ENCODE data around the gene CNTNAP4. TPM values are rescaled to one million over a fixed set of nuclear protein-coding genes. Genes with fewer than 3 reads are reported as not detected.

Gene CNTNAP4
- polyA plus RNA-seq, 1 of the 3 experiments (the other 2 are of a cell fraction): not detected

- H3K27ac ChIP-seq (ENCODE audit: low read depth in 2 of 2, low read length in 1 of 2): no peak overlapping the region
- ChIA-PET CTCF (no interaction called here), POLR2A (no interaction called here)
- TF ChIP-seq FOSL2 (IDR thresholded peaks at IDR 0.05; ENCODE audit: borderline replicate concordance, low read depth) (no peak), JUND (IDR thresholded peaks at IDR 0.05) (no peak), GATA2 (CRISPR knock-in tag; IDR thresholded peaks at IDR 0.05) (no peak), TCF12 (IDR thresholded peaks at IDR 0.05) (no peak)
- H3K4me3 ChIP-seq (ENCODE audit: low read depth in 2 of 2, low read length in 1 of 2): no peak overlapping the region
- H3F3A ChIP-seq (replicated peaks; ENCODE audit: insufficient read depth): no peaks in the 10 kb centered on the region
- no peak overlapping the region for H3K9ac ChIP-seq
- H3K9me3 ChIP-seq: no peaks in the 10 kb centered on the region
- no peak overlapping the region for H3K4me2 ChIP-seq
- H4K20me1 ChIP-seq (ENCODE audit: insufficient read depth): no peaks in the 10 kb centered on the region
- no peaks in the 10 kb centered on the region for H3K79me2 ChIP-seq (ENCODE audit: insufficient read depth)
- H3K36me3 ChIP-seq (replicated peaks in 1 of 2; ENCODE audit: control insufficient read depth in 1 of 2, insufficient read depth in 2 of 2, low read length in 1 of 2): no peaks in the 10 kb centered on the region
- 47% methylated on average over 3 of the region's 3 CpGs for WGBS (ENCODE audit: low lambda C conversion rate)
- H3K9me2 ChIP-seq: no peaks in the 10 kb centered on the region
- H3K4me1 ChIP-seq (ENCODE audit: control insufficient read depth in 1 of 2, insufficient read depth in 2 of 2, low read depth in 1 of 2, low read length in 1 of 2): peaks cover 0 to 2% of the 10 kb centered on the region in 2 experiments; a peak in 1 of 4 replicates
- H3K27me3 ChIP-seq (ENCODE audit: insufficient read depth): no peaks in the 10 kb centered on the region
- no peak for DNase-seq
- H2AFZ ChIP-seq (ENCODE audit: low read depth): no peak overlapping the region
Measured at GRCh38 chr16:76346210-76346609, 69.0 kb downstream of the CNTNAP4 start.

- no peaks in the 10 kb centered on the region for H3K9me2 ChIP-seq
- ChIA-PET POLR2A (no interaction called here), CTCF (interaction anchor here (0.7 kb wide), 1 partner anchor 302 kb away, joined by 3 read pairs; no protein-coding TSS in a partner anchor)
- no peaks in the 10 kb centered on the region for H3K9me3 ChIP-seq
- H4K20me1 ChIP-seq (ENCODE audit: insufficient read depth): no peaks in the 10 kb centered on the region
- no peak overlapping the region for H3K4me3 ChIP-seq (ENCODE audit: low read depth in 2 of 2, low read length in 1 of 2)
- H3K4me2 ChIP-seq: no peak overlapping the region
- H3K79me2 ChIP-seq (ENCODE audit: insufficient read depth): no peaks in the 10 kb centered on the region
- H3F3A ChIP-seq (replicated peaks; ENCODE audit: insufficient read depth): no peaks in the 10 kb centered on the region
- no peaks in the 10 kb centered on the region for H3K4me1 ChIP-seq (ENCODE audit: control insufficient read depth in 1 of 2, insufficient read depth in 2 of 2, low read depth in 1 of 2, low read length in 1 of 2)
- H3K36me3 ChIP-seq (replicated peaks in 1 of 2; ENCODE audit: control insufficient read depth in 1 of 2, insufficient read depth in 2 of 2, low read length in 1 of 2): no peaks in the 10 kb centered on the region
- H2AFZ ChIP-seq (ENCODE audit: low read depth): no peak overlapping the region
- no peak for TF ChIP-seq TAF1 (IDR thresholded peaks at IDR 0.05; ENCODE audit: borderline replicate concordance, low read depth, low read length)
- no peak for TF ChIP-seq FOXJ3 (CRISPR knock-in tag; IDR thresholded peaks at IDR 0.05)
- no peak for TF ChIP-seq RXRA (IDR thresholded peaks at IDR 0.05; ENCODE audit: borderline replicate concordance, low read depth)
- TF ChIP-seq PBX3 (IDR thresholded peaks at IDR 0.05): no peak
- TF ChIP-seq, protein P1, sequence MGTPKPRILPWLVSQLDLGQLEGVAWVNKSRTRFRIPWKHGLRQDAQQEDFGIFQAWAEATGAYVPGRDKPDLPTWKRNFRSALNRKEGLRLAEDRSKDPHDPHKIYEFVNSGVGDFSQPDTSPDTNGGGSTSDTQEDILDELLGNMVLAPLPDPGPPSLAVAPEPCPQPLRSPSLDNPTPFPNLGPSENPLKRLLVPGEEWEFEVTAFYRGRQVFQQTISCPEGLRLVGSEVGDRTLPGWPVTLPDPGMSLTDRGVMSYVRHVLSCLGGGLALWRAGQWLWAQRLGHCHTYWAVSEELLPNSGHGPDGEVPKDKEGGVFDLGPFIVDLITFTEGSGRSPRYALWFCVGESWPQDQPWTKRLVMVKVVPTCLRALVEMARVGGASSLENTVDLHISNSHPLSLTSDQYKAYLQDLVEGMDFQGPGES (IDR thresholded peaks at IDR 0.05; ENCODE audit: low read depth, low read length): no peak
- TF ChIP-seq MAX (IDR thresholded peaks at IDR 0.05; ENCODE audit: low read depth): no peak
- no peak for TF ChIP-seq SMC3 (IDR thresholded peaks at IDR 0.05; ENCODE audit: low read depth, low read length)
- TF ChIP-seq SIN3A (IDR thresholded peaks at IDR 0.05; ENCODE audit: borderline replicate concordance, low read depth, low read length): no peak
- TF ChIP-seq TCF12 (IDR thresholded peaks at IDR 0.05): no peak
- TF ChIP-seq TEAD4 (IDR thresholded peaks at IDR 0.05; ENCODE audit: borderline replicate concordance, insufficient read depth): no peak
- no peak for TF ChIP-seq NFIC (IDR thresholded peaks at IDR 0.05; ENCODE audit: borderline replicate concordance)
- TF ChIP-seq FOSL2 (IDR thresholded peaks at IDR 0.05; ENCODE audit: borderline replicate concordance, low read depth): no peak
- TF ChIP-seq ELF1 (IDR thresholded peaks at IDR 0.05): no peak
- TF ChIP-seq JUND (IDR thresholded peaks at IDR 0.05): no peak
- TF ChIP-seq CTCF (IDR thresholded peaks at IDR 0.05): no peak
- TF ChIP-seq, protein P2, sequence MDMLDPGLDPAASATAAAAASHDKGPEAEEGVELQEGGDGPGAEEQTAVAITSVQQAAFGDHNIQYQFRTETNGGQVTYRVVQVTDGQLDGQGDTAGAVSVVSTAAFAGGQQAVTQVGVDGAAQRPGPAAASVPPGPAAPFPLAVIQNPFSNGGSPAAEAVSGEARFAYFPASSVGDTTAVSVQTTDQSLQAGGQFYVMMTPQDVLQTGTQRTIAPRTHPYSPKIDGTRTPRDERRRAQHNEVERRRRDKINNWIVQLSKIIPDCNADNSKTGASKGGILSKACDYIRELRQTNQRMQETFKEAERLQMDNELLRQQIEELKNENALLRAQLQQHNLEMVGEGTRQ (IDR thresholded peaks at IDR 0.05; ENCODE audit: borderline replicate concordance, low read depth, low read length): no peak
- TF ChIP-seq, protein P3, sequence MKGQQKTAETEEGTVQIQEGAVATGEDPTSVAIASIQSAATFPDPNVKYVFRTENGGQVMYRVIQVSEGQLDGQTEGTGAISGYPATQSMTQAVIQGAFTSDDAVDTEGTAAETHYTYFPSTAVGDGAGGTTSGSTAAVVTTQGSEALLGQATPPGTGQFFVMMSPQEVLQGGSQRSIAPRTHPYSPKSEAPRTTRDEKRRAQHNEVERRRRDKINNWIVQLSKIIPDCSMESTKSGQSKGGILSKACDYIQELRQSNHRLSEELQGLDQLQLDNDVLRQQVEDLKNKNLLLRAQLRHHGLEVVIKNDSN (IDR thresholded peaks at IDR 0.05; ENCODE audit: borderline replicate concordance, low read depth): no peak
- TF ChIP-seq FOXM1 (IDR thresholded peaks at IDR 0.05; ENCODE audit: low read depth): no peak
- no peak for TF ChIP-seq NRF1 (IDR thresholded peaks at IDR 0.05; ENCODE audit: low read depth, low read length)
- no peak overlapping the region for H3K27ac ChIP-seq (ENCODE audit: low read depth in 2 of 2, low read length in 1 of 2)
- no peak overlapping the region for H3K9ac ChIP-seq
- no peak for DNase-seq
- no peaks in the 10 kb centered on the region for H3K27me3 ChIP-seq (ENCODE audit: insufficient read depth)
- WGBS (ENCODE audit: low lambda C conversion rate): 43% methylated on average over 5 of the region's 5 CpGs
Measured at GRCh38 chr16:76351441-76351840, 74.2 kb downstream of the CNTNAP4 start.

All from SK-N-SH (cell line).